Cerebellar cortex (tissue), 1 donor: ENCODE results near the gene POU2AF1.

Experiments
- DNase-seq: peaks from one replicate; pipeline ENCODE4 v3.0.0-alpha.2; 2015; ENCODE audit warnings: low spot score

The POU2AF1 gene

DNA sequence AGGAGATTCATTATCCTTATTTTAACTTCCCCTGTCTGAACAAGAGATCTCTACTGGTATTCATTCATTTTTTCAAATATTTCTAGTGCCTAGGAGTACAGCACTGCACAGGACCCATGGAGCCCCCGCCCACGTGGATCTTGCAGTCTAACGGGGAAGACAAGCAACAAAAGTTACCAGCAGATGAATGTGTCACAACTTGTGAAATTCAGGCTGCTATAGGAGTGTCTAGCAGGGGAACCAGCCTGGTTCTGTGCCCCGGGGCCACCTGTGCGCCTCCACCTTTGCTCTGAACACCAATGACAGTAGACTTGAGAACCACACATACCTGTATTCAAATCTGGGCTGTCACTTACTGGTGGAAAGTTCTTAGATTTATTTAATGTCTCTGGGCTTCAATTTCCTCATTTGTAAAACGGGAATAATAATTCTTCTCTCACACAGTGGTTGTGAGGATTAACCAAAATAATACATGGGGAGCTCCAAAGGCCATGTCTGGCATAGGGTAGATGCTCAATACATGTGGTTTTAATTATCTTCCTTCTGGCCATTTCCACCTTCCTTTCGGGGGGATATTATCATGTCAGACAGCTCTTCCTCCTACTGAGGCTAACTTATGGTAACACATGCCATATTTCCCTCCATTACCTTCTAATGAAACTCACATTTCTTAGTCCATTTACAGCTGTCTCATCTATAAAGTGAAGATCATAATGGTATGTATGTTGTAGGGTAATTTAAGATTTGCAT lies 17.8 kb downstream of the POU2AF1 start:
- DNase-seq, result no peak

GRCh38 chr11:111360150-111361043 lies 18.7 kb downstream of the POU2AF1 start:
- DNase-seq, result no peak

DNA sequence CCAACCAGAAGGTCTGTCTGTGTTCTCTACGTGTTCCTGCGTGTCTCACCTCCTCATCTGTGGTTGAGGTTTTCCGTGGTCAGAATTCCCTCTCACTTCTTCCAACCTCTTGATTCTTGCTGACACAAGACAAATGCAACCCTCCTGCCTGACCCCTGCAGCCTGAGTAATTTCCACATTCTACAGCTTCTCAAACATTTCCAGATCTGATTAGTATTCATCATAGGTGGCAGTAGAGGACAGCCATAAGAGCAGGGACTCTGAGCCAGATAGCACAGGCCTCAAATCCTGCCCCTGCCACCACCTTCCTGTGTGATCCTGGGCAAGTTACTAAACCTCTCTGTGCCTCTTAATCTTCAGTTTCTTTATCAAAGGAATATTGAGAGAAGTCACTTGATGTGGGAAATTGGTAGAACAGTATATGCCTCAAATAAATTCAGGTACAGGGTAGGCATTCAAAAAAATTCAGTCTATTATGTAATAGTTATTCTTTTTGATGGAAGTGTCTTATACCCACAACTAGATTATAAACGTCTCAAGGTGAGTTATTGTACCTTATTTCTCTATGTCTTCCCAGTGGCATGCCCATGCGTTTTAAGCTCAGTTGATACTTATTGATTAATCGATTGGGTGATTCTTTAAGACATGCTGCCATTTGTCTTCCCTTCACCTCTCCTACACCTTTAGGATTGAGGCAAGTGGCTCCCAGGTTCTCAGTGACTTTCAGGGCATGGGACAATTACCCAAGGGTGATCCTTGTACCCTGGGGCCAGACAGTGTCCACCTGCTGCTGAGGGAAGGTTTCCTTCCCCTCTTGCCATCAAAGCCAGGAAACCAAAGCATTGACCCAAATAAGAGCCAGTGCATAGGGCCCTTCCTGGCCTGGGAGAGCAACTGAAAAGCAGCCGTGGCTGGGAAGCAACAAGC lies 19.6 kb downstream of the POU2AF1 start:
- DNase-seq, result no peak

DNA sequence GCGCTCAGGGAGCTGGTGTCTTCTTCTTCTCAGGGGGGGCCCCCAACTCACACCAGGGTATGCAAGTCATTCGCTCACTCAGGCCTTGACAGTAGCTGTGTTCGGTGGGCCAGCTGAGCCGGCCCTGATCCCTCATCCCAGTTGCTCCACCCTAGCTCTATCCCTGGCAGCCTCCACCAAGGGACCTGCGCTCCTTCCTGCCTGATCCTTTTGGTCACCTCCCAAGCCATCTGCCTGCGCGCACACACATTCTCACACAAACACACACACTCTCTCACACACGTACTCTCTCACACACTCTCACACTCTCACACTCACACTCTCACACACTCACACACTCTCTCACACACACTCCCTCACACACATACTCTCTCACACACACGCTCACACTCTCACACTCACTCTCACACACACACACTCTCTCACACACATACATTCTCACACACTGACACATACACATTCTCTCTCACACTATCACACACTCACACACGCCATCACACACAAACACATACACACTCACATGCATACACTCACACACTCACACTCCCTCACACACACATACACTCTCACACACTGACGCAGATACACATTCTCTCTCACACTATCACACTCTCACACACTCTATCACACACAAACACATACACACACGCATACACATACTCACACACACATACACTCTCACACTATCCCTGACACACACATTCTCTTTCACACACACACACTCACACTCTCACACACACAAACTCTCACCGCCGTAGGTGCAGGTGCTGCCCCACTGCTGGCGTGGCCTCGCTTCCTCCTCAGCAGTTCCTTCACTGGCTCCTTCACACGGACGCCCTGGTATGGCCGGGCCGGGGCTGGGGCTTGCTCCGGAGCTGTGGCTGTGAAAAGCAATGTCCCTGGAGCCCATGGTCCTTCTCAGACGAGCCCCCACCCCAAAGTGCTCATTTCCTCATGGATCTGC lies 20.8 kb downstream of the POU2AF1 start:
- DNase-seq, result no peak

- no peak for DNase-seq
Observed at GRCh38 chr11:111357150-111358037, 21.7 kb downstream of the POU2AF1 start.

DNA sequence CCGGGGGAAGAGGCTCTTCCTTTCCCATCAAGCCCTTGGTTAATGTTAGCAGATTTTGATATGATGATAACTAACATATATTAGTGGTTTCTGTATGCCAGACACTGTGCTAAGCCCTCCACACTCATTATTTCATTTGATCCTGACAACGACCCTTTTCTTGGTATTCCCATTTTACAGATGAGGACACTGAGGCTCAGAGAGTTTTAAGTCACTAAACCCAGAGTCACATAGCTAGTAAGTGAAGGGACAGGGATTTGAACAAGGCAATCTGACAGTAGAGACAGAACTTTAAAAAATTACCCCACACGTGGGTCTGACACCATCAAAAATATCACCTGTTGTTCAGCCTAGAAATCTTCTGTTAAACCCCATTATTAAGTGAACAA lies 22.4 kb downstream of the POU2AF1 start:
- no peak for DNase-seq

DNA sequence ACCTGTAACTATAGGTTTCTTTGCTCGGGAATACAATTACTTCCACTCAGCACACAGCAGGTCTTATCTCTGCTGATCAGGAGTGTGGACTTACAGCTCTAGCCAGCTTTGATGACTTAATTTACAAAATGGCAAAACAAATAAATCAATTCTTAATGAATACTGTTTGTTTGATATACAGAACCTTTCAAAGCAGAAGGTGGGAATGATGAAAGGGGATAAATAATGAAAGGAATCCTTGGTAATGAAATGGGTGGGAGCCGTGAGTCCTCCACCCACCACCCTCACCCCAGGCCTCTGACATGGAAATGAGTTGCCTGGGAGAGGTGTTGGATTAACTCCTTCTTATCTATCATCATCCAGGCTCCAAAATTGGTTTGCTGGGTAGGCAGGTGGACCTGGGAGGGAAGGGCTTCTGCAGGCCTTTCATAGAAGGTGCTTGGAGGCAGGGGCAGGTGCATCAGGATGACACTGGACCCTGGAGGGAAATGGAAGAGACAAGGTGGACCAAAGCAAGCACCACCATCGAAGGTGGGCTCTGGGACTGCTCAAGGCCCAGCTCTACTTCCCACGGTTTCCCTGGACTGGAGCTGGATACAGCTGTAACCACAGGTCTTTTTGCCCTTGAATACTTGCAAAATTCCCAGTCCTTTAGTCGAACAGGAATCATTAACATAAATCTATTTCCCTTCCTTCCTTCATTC lies 23.0 kb downstream of the POU2AF1 start:
- DNase-seq, result no peak

DNA sequence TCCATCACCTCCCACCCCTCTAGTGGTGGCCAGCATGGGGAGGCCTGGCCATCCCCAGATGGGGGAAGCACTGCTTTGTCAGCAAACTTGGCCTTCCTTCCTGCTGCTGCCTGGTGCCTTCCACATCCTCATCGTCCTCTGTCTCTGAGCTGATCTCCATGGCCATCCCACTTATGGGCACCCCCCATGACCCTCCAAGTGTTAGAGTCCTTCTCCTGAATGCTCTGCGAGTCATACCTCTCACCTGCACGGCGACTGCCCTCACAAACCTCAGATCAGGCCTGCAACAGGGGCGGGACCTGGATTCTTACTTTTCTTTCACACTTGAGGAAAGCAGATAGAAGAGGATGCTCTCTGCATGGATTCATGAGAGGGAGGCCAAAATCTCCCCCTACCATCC lies 24.0 kb downstream of the POU2AF1 start:
- no peak for DNase-seq

GRCh38 chr11:111354601-111354891 lies 24.5 kb downstream of the POU2AF1 start:
- no peak for DNase-seq

GRCh38 chr11:111353776-111354600 lies 25.1 kb downstream of the POU2AF1 start:
- no peak for DNase-seq

GRCh38 chr11:111352935-111353710 lies 26.0 kb downstream of the POU2AF1 start:
- no peak for DNase-seq

GRCh38 chr11:111352231-111352746 lies 26.8 kb downstream of the POU2AF1 start:
- no peak for DNase-seq

GRCh38 chr11:111351374-111352055 lies 27.6 kb downstream of the POU2AF1 start:
- no peak for DNase-seq

DNA sequence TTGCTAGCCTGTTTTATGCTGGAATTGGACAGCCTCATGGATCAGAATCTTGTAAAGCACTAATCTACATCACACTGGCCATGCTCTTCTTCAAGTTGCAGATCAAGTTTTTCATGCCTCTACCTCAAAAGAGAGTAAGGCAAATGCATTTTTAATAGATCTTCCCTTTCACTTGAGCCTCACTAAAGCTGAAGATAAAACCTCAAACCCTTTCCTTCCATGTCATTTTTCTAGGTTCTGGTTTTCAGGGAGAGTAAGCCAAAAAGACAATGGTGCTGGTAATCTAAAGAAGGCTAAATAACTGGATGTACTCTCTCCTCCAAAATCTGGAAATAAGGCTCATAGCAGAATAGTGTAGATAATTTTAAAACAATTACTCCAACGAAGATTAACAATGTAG lies 28.3 kb downstream of the POU2AF1 start:
- DNase-seq, result no peak

DNA sequence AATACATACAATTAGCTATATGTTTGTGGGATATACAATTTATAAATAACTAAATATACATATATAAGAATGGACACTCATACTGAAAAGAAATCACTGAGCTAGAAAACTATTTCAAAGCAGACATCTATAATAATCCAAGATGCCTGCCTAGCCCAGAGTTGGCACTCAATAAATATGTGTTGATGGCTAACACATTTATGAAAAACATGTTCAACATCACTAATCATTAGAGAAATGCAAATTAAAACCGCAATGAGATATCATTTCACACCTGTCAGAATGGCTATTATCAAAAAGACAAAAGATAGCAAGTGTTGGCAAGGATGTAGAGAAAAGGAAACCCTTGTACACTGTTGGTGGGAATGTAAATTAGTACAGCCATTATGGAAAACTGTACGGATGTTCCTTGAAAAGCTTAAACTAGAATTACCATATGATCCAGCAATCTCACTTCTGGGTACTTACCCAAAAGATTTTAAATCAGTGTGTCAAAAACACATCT lies 29.8 kb downstream of the POU2AF1 start:
- DNase-seq, result no peak

DNA sequence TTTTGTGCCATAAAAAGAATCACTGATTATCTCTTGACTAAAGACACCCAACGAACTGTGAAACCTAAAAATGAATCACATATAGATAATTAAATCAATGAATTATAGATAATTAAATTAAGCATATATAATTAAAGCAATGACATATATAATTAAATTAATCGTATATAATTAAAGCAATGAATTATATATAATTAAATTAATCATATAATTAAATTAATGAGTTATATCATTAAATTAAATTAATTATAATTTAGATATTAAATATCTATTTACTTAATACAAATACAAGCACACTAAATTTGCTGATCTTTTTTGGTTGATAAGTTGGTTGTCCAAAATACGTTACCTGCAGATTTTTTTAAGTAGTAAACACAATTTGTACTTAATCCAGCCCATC lies 30.9 kb downstream of the POU2AF1 start:
- DNase-seq, result no peak

GRCh38 chr11:111347723-111348115 lies 31.4 kb downstream of the POU2AF1 start:
- DNase-seq, result no peak
